Ishikawa (cell line): ENCODE results near the gene UBE3B.

Source experiments
- CEBPB ChIP-seq: IDR thresholded peaks from 2 replicates; pipeline ENCODE4 v1.6.1; 2012
- CREB1 ChIP-seq: IDR thresholded peaks from 2 replicates; pipeline ENCODE4 v1.6.1; 2012; ENCODE audit warnings: low read depth
- EGR1 ChIP-seq: IDR thresholded peaks from 2 replicates; pipeline ENCODE4 v1.6.1; 2012
- EP300 ChIP-seq: IDR thresholded peaks from 2 replicates; pipeline ENCODE4 v1.6.1; 2012; ENCODE audit warnings: borderline replicate concordance
- MAX ChIP-seq: IDR thresholded peaks from 2 replicates; pipeline ENCODE4 v1.6.1; 2012
- NFIC ChIP-seq: IDR thresholded peaks from 2 replicates; pipeline ENCODE4 v1.6.1; 2012
- RAD21 ChIP-seq: IDR thresholded peaks from 2 replicates; pipeline ENCODE4 v1.6.1; 2012; ENCODE audit warnings: low read depth
- REST ChIP-seq: IDR thresholded peaks from 2 replicates; pipeline ENCODE4 v1.6.1; 2012; ENCODE audit warnings: low read depth, mild to moderate bottlenecking
- TAF1 ChIP-seq: IDR thresholded peaks from 2 replicates; pipeline ENCODE4 v1.6.1; 2012; ENCODE audit warnings: low read depth, mild to moderate bottlenecking
- TCF12 ChIP-seq: IDR thresholded peaks from 2 replicates; pipeline ENCODE4 v1.6.1; 2012; ENCODE audit warnings: low read depth
- TEAD4 ChIP-seq: IDR thresholded peaks from 2 replicates; pipeline ENCODE4 v1.6.1; 2012
- USF1 ChIP-seq: IDR thresholded peaks from 2 replicates; pipeline ENCODE4 v1.6.1; 2012
- YY1 ChIP-seq: IDR thresholded peaks from 2 replicates; pipeline ENCODE4 v1.6.1; 2012; ENCODE audit warnings: low read depth
- ZBTB7A ChIP-seq: IDR thresholded peaks from 2 replicates; pipeline ENCODE4 v1.6.1; 2012; ENCODE audit warnings: low read depth

GRCh38 chr12:109466821-109467220, 10.6 kb upstream of the UBE3B start:
- TF ChIP-seq TAF1 (no peak), TCF12 (no peak), CREB1 (no peak), REST (no peak), EGR1 (no peak), RAD21 (no peak), ZBTB7A (no peak), CEBPB (no peak), EP300 (no peak), TEAD4 (no peak), USF1 (no peak), NFIC (no peak), MAX (no peak), YY1 (no peak)
